ENCODE measurements around the gene CATSPER2.
"Not testable (repeated sequence)": the region's sequence is repeated elsewhere in the genome, so short reads cannot be mapped to it uniquely, and the experiment has no call there.

Gene CATSPER2

DNA sequence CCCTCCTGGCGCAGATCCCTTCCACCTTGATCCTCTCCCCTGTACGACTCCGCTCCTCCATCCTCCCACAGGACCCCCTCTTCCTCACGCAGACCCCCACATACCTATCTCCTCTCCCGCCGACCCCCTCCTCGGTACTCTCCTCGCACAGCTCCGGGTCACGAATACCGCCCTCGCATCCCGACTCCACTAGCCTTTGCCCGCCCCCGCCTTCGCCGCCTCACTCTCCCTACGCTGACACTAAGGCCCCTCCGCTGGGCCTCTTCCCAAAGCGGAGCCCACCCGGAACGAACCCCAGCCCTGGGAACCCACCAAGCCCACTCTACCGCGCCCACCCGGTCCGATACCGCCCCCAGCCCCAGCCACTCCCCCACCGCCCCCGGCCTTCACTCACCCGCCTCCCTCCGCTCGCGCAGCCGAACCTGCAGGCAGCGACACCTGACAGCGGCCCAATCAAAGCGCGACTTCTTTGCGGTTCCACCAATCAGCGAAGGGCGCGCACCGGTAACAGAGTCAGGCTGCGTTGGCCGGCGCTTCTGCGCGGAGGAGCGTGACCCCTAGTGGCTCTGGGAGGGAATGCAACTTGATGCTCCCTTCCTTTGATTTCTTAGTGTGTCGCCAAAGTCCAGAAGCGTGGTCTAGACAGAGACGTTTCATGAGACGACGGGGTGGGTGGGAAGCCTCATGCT lies 58.7 kb downstream of the CATSPER2 start, which contains the start of gene PPIP5K1:
Gene PPIP5K1 (minus strand): TSS at position 431 of the 689 bp plus-strand sequence. CDS start 5,704 bp downstream, outside the sequence.
- H3K4me1 ChIP-seq (ENCODE audit: control extremely low read depth in 1 of 4, control insufficient read depth in 4 of 4, insufficient read depth in 4 of 4, low read length in 3 of 4); H3K27ac ChIP-seq (ENCODE audit: insufficient read depth in 1 of 2, low read depth in 1 of 2, low read length in 2 of 2, poor library complexity in 1 of 2, severe bottlenecking in 2 of 2); H3K27me3 ChIP-seq (replicated peaks in 2 of 5; ENCODE audit: control insufficient read depth in 4 of 5, insufficient read depth in 5 of 5, low read length in 4 of 5); POLR2A ChIA-PET; DNase-seq; CTCF ChIA-PET; H3K9me3 ChIP-seq (ENCODE audit: control extremely low read depth in 1 of 5, control insufficient read depth in 4 of 5, insufficient read depth in 2 of 5, low read depth in 1 of 5, low read length in 4 of 5); H3K4me3 ChIP-seq (ENCODE audit: control insufficient read depth in 1 of 7, extremely low read depth in 1 of 7, insufficient read depth in 4 of 7, low read depth in 2 of 7, low read length in 6 of 7); H3K36me3 ChIP-seq (ENCODE audit: control insufficient read depth in 4 of 4, insufficient read depth in 4 of 4, low read length in 3 of 4): not testable (repeated sequence)
- no CpG with 5 or more reads among the region's 54 CpGs for WGBS (ENCODE audit: insufficient coverage)
